NCI-H226 (cell line): ENCODE results near the gene CCR7.

Experiments used
- DNase-seq: peaks from one replicate; pipeline ENCODE4 v3.0.0-alpha.2; 2015

The CCR7 gene

GRCh38 chr17:40564883-40565768 is at the start of gene CCR7:
CCR7 (minus strand) TSS chr17:40565472; CDS start chr17:40565409, 63 bp downstream.
- DNase-seq = no peak

- DNase-seq = no peak
Measured at GRCh38 chr17:40614431-40615067, 49.3 kb upstream of the CCR7 start.

- no peak for DNase-seq
Measured at GRCh38 chr17:40613467-40614154, 48.3 kb upstream of the CCR7 start.

- DNase-seq = no peak
Measured at GRCh38 chr17:40612599-40613244, 47.5 kb upstream of the CCR7 start.

- no peak for DNase-seq
Measured at GRCh38 chr17:40611840-40612474, 46.7 kb upstream of the CCR7 start.

GRCh38 chr17:40610359-40610758 is 45.1 kb upstream of the CCR7 start:
- no peak for DNase-seq

- no peak for DNase-seq
Measured at GRCh38 chr17:40608061-40608581, 42.8 kb upstream of the CCR7 start.

GRCh38 chr17:40607641-40608040 is 42.4 kb upstream of the CCR7 start:
- DNase-seq = no peak

GRCh38 chr17:40606548-40607353 is 41.5 kb upstream of the CCR7 start:
- DNase-seq = no peak

- DNase-seq = no peak
Measured at GRCh38 chr17:40605306-40605705, 40.0 kb upstream of the CCR7 start.

- DNase-seq = no peak
Measured at GRCh38 chr17:40604327-40605080, 39.2 kb upstream of the CCR7 start.

- DNase-seq = no peak
Measured at GRCh38 chr17:40602445-40603443, 37.5 kb upstream of the CCR7 start.

GRCh38 chr17:40600486-40601046 is 35.3 kb upstream of the CCR7 start:
- DNase-seq = no peak

- no peak for DNase-seq
Measured at GRCh38 chr17:40599468-40599763, 34.1 kb upstream of the CCR7 start.

- no peak for DNase-seq
Measured at GRCh38 chr17:40598619-40599467, 33.6 kb upstream of the CCR7 start.

GRCh38 chr17:40598301-40598618 is 33.0 kb upstream of the CCR7 start:
- no peak for DNase-seq

- no peak for DNase-seq
Measured at GRCh38 chr17:40597556-40598300, 32.5 kb upstream of the CCR7 start.

GRCh38 chr17:40597156-40597555 is 31.9 kb upstream of the CCR7 start:
- no peak for DNase-seq
